K562 (cell line): ENCODE results near the gene PSAT1.

Experiments used
- CHD2 ChIP-seq: IDR thresholded peaks from 2 replicates; pipeline ENCODE4 v1.6.1; 2011; ENCODE audit warnings: low read depth, low read length
- USF2 ChIP-seq: sonication (generic); formaldehyde crosslinking; IDR thresholded peaks from 2 replicates; pipeline ENCODE4 v1.5.0; 2020; ENCODE audit warnings: missing genetic modification reagents

GRCh38 chr9:78278801-78279200 is 18.1 kb upstream of the PSAT1 start:
- TF ChIP-seq USF2 (CRISPR knock-in tag) (no peak), CHD2 (no peak)
